HG02610 (cell line): ENCODE measurements around the gene RRAGD.

Source experiments
- ATAC-seq: cut with Tn5 transposase; IDR thresholded peaks from one replicate; pipeline ENCODE4 v1.9.1; 2021; ENCODE audit warnings: mild to moderate bottlenecking, moderate library complexity; ENCODE audit not compliant: unreplicated experiment

The RRAGD gene

DNA sequence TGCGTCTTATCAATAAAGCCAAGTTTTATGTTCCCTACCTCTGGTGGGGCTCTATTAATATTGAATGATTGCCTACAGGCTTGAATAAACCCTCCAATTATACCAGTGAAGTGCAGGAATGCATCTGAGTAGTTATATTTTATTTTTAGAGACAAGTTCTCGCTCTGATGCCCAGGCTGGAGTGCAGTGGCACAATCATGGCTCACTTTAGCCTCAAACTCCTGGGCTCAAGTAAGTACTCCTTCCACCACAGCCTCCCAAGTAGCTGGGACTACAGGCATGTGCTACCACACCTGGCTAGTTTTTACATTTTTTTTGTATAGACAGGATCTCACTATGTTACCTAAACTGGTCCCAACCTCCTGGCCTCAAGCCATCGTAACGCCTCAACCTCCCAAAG lies 33.4 kb downstream of the RRAGD start:
- ATAC-seq, result no peak

DNA sequence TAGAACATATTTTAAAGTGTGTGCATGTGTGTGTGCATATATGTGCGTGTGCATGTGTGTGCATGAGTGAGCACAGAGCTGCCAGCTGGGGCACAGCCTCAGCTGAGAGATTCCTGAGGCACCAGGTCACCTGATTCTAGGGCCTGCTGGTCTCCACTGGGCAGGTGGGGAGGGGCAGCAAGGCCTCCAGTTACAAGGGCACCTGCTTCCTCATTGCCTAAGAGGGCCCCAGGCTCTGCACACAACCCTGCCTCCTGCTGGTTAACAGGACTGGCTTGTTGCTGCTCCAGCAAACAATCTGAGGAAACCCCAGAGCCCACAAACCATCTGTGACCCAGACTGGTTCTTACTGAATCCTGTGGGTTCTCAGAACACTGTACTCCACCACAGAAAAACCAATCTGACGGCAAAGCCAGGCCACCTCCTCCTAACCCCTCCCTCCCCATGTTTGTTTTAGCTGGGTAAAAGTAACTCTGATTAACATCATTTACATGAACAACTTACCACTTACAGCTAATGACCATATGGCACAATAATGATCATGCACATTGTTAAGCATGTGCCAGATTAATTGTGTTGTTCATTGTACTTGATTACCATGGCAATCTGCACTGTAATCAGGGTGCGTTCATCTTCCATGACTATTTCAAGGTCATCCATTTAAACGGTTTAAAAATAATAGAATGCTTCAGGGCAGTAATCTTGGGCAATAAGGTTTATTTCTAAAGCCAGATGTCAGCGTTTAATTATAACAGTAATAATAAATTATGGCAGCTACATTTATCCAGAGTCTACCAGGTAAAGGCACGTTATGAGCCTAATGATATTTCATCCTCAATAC lies 36.4 kb downstream of the RRAGD start:
- peak; percentile 85 for ATAC-seq

DNA sequence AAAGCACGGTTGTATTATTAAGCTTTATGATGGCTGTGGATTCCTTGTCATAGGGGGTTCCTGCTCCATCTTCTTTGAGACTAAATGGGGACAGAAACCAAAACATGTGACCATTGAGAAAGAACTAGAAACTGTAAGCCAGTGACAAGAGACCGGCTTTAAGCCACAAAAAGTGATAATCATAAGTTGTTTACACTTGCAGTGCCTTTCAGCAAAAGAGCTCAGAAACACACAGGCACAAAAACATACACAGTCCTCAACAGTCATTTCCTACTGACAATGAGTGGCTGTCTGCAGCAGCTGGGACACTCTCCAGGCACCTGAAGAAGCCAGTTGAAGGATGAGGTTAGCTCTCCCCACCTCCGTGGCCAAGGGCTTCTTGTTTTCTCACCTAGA lies 39.6 kb downstream of the RRAGD start:
- peak; percentile 40 for ATAC-seq

DNA sequence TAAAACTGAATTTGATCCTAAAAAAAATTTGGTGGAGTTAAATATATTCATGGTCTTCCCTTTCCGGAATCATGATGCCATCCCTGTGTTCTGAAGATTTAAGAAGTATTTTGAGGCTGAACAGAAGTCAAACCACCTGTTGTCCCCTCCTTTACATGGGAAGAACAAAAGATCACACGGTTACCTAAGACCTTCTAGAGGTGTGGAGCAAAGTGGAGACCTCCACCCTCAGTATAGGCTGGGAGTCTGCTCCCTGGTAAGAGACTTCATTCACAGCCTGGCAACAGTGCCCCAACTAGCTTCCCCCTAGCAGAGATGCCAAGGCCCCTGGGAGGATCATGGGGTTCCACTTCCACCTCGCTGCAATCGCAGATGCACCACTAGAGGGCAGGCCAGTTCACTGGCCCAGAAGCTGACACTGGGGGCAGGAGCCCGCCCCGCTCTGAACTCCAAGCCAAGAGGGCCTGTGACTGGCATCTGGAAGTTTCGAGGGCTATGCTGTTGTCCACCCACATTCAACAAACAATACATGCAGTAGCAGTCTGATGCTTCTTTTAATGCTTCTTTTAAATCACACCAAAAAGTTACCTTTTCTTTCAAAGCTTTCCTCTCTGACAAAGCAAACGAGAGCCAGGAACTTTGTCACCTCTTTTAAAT lies 40.1 kb downstream of the RRAGD start:
- ATAC-seq, result peak; percentile 69

DNA sequence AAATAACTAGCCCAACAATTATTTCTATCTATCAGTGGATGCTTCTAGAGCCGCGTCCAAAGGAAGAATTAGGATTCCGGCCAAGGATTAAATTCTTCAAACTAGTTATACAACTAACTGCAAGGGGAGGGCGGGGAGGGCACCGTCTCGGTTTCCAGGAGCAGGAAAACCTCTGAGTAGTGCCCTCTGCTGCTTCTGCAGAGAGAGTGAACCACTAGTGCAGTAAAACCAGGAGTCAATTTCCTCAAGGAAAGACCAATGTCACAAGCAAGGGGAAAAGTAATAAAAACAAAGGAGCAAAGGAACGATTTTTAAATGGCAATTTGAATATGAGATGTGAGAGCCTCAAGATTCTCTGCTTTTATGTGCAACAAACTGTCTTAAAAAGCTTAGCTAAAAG lies 43.1 kb downstream of the RRAGD start:
- ATAC-seq, result no peak

DNA sequence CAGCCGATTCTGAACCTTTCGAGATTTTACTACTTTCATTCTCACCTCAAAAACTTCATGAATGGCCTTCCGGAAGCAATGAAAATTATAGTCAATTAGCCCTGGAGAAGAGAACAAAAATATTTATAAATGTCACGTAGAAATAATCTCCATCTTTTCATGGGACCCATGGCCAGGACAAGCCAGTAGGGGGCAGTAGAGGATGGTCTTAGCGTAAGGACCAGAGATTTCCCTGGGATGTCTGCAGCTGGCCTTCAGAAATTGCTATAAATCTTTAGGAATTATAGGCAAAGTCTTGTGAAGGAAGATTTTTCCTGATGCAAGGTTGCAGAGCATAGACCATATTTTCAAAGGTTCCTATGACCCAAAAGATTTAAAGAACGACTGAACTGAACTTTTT lies 44.0 kb downstream of the RRAGD start:
- ATAC-seq, result no peak

DNA sequence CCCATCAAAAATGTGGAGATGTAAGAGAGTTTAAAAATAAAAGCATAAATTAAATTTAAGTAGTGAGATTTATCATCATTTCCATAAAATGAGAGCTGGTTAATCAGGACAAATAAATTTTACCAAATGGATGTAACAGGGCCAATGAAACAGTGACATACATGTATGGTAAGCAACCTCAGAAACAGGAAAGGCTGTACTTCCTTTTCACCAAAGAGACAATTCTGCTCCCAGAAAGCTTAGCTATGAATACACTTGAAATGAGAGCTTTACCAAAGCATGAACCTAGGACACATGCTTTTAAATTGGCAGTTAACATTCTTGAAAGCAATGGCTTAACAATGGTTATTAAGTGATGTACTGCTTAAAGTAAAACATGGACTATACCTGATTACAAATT lies 47.5 kb downstream of the RRAGD start:
- ATAC-seq, result no peak

DNA sequence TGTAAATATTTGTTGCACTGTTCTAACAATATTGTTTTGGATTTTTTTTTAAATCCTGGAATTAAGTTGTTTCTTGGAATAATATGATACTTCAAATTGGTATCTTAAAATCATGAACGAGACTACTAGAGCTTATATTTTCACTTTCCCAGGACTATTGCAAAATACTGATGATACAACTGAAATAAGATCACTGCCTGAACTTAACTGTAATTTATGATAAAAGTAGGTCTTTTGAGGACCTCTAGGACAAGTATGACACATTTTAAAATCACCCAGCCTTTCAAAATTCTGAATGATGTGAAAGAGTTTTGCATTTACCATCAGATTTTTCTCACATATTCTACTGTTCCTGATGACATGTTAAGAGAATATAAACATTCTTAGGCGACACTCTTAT lies 50.9 kb downstream of the RRAGD start:
- no peak for ATAC-seq

DNA sequence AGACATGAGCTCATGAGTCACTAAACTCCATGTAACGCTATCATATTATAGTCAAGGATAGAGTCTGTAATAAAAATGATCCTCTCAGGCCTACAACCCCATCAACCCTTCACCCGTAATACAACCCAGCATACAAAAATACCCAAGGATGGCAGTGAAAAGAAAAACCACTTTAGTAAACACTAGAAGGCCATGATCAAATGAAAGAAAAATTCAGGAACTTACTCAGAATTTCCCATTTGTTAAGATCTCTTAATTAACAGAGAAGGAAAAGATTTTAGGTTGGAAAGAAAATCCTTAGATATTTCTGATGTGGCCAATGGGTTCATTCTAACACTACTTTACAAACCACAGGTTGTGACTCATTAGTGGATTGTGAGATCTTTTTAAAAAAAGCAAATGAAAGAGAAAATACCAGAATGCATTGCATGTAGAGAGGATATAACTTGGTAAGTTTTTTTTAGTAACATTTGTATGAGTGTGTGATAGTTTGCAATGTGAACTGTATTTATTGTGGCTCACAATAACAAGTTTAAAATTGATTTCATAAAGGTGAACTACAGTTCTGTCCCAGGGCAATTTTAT lies 51.6 kb downstream of the RRAGD start:
- ATAC-seq, result peak; percentile 70

DNA sequence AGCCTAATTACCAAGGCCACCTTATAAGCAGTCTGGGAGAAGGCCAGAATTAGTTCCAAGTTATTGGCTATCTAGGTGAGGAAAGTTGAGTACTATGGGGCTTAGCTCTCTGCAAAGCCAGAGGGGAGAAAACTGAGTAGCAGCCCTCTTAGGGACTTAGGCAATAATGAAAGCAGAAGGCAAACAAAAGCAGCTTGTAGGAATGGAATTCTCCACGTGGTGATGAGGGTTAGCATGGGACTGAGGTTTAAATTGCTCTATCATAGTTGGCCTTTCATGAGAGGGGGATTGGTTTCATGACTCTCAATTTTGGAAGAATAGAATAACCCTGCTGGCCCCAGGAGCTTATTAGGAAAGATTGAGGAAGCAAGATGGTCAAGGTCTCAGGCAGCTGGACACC lies 52.5 kb downstream of the RRAGD start:
- no peak for ATAC-seq

DNA sequence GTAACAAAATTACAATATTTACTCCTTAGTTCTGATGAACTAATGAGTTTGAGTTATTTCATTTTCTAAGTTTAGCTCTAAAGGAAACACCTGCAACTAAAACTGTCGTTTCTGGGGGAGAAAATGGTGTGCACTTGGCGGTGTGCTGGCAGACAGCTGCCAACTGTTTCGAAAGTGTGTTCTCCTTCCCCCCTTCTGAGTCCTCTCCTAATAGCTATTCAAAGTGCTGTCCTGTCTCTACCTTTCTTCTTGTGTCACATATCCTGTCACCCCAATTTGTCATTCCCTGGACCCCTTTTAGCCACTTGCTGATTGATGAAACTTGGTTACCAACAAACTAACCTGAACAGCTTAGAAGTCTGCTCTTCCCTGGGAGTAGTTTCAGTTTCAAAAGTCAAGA lies 54.7 kb downstream of the RRAGD start:
- ATAC-seq, result peak; percentile 27

DNA sequence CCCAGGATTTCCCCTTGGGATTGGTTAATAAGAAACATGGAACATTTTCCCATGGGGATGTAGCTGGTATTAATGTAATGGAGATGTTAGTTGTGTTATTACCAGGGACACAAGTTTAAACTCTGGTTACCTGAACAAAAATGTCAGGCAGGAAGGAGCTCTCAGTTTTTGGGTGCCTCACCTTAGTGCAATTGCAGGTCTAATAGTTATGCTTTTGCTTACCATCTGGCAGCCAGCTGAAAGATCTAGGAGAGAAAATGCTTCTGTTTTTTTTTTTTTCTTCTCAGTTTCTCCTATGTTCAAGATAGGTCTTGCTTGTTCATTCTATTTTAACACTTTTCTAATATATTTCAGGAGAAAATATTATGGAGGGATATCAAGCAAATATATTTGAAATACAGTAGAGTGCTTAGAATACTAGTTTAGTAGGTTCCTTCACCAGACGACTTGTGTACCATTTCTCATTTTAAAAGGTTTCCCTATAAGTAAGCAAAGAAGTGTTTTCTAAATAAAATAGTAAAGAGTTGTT lies 55.4 kb downstream of the RRAGD start:
- ATAC-seq, result no peak

DNA sequence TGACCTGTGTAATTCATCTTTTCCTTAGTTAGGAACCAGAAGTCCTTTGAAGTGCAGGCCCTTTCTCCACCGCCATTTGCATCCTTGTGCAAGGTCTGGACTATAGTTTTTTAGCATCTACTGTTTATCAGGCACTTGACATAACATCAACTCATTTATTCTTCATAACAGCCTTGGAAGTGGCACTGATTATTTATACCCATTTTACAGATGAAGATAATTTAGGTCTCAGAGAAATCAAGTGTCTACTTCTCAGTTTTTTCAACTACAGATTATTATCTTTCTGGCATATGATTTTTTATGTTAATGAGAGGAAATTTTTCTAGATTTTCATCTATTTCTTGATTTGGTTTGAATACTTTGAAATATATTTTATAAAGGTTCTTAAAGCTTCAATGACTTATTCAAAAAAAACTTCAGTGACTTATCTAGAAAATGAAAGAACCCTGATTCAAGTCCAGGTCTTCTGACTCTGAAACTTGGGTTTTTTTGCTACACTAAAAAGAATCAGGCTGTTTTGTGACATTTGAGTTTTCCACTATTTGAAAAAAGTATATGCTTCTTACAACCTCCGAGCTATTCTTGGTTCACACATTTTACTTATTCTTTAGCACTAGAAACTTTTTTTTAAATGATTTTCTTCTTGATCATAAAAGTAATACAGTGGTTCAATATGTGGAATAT lies 56.4 kb downstream of the RRAGD start:
- no peak for ATAC-seq

DNA sequence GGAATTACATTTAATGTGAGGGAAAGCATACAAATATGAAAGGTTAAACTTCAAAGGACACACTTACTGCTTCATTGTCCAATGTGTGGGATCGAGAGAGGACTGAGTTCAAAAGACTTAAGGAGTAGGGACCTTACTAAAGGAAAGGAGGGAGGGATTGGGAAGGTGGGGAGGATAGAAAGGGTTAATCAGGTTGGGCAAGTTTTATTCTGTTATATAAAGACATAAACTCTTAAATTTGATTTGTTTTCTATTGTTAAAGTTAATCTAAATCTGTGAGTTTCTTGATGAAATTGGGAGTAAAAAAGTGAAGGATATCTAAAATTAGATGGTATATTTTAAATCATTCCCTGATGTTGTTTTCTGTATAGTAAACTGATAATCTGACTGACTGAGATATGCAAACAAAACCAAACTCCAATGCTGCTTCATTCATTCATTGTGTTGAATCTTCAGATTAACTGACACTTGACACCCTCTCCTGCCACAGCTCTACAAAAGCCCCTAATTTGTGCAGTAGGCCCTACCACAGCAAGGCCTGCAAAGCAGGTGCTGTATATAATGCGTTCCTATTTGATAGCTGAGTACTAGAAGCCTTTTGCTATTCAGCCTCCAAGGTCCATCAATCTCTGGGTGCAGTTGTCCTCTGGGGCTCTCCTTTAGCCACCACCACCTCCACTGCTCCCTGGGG lies 58.2 kb downstream of the RRAGD start:
- no peak for ATAC-seq

DNA sequence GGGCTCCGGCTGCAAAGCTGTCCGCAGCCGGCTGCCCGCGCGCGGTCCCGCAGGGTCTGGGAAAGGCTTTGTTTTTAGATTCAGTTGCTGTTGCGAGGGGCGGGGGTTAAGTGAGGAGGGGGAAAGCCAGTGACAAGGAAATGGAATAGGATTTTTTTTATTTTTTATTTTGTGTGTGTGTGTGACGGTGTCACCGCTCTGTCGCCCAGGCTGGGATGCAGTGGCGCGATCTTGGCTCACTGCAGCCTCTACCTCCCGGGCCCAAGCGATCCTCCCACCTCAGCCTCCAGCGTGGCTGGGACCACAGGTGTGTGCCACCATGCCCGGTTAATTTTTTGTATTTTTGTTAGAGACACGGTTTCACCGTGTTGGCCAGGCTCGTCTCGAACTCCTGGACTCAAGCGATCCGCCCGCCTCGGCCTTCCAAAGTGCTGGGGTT lies 58.9 kb downstream of the RRAGD start:
- no peak for ATAC-seq

DNA sequence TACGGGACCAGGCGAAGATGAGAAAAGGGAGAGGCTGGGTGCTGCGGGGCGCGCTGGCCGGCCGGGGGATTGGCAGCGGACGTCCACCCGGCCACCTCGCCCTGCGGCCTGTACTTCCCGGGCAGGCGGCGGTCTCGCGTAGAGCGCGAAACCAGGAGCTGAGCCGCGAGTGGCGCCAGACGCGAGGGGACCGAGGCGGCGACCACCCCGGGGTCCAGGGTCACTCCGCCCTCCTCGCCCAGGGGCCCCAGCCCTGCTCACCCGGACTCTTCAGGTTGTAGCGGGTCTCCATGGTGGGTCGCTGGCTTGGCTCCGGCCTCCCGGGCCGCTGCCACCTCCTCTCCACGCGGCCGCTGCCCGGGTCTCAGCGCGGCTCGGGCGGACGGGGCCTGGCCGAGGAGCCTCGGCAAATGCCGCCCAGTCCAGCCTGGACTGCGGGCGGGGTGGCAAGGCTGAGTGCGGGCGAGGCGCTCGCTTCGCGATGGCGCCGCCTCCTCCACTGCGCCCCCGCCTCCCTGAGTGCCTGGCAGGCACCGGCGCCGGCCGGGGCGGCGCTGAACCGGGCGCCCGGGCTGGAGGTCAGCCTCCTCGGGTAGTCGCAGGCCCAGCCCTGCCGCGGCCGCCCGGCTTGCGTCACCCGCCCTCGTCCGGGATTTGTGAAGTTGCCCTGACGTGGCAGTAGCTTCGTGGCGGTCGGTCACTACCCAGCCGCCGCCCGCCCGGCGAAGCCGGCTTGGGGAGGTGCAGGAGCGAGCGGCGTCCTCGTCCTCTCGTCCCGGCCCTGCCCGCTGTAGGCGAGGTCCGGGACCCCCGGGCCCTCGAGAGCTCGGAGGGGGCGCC lies 59.6 kb downstream of the RRAGD start, which contains the start of gene UBE2J1:
Gene UBE2J1 (minus strand): TSS at position 445 of the 840 bp plus-strand sequence. CDS start 153 bp downstream, at position 292.
- peak; percentile 58 for ATAC-seq

DNA sequence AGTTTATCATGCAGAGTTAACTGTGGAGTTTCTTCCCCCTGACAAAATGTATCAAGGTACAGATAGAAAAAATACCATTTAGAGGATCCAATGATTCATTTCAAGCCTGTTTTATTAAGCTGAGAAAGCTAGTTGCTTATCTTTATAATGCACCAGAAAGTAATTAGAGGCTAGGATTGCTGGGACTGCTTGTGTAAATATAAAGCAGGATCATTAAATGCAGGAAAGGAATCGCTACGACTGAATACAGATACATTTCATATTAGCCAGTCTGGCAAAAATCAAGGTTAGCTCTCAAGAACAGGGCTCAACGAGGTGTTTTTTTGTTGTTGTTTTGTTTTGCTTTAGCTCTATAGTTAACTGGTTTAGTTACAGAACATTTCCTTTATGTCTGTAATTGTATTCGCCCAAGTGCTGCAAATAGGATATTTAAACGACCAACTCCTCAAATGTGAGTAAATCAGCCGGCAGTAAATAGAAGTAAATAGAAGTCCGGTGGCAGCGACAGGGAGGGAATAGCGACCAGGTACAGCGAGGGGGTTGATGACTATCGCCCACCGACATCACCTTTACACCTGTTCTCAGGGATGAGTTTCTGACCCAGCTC lies 60.3 kb downstream of the RRAGD start:
- no peak for ATAC-seq

DNA sequence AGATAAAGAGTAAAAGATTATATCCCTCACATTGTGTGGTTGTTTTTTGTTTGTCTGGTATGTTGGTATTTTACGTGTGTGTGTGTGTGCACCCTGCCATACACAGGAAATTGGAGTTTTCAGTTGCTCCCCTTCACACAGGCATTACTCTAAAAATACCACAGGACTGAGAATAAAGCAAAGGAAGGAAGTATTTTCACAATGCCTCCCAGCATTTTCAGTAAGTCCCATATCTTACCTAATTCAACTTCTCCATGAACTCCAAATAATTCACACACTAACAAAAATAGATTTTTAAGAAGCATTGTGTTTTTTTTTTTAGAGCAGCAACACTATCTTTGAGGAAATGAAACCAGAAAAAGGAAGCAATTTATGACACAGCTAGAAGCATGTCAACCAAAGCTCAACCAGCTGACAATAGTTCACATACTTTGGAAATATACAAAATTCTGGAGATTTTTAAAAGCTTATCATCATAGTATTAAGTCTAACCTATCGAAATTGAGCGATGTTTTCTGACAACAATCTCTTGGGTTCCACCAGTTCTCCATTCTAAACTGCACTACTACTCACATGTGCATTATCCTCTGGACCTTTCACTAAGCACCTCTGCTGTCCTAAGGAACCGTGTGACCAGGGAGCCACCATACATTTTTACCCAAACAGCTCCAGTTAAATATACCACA lies 61.6 kb downstream of the RRAGD start:
- ATAC-seq, result peak; percentile 37

DNA sequence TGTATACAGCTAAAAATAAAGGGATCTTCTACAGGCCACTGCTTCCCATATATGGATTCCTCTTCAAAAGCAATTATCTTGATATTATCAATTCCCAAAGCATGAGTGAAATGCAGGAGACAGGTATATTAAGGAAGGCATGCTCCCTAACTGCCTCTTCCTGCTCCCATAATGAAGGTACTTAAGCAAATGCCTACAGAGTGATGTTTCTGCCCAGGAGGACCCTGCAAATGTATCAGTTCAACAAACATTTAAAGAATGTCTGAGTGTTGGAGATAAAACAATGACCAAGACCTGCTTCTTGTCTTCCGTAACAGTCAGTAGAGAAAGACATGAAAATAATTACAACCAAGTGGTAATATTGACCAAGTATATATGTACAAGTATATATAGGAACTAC lies 63.7 kb downstream of the RRAGD start:
- no peak for ATAC-seq
